GM18873 (cell line): ENCODE results near the gene MED29.
"Not testable (repeated sequence)": the region's sequence is repeated elsewhere in the genome, so short reads cannot be mapped to it uniquely, and the experiment has no call there.

ENCODE experiments used
- ATAC-seq: cut with Tn5 transposase; IDR thresholded peaks from one replicate; pipeline ENCODE4 v1.9.1; 2021; ENCODE audit warnings: mild to moderate bottlenecking, moderate library complexity, moderate number of reproducible peaks; ENCODE audit not compliant: unreplicated experiment, low FRiP score

MED29 gene

GRCh38 chr19:39369200-39369599 is 22.0 kb upstream of the MED29 start:
- ATAC-seq: no peak

DNA sequence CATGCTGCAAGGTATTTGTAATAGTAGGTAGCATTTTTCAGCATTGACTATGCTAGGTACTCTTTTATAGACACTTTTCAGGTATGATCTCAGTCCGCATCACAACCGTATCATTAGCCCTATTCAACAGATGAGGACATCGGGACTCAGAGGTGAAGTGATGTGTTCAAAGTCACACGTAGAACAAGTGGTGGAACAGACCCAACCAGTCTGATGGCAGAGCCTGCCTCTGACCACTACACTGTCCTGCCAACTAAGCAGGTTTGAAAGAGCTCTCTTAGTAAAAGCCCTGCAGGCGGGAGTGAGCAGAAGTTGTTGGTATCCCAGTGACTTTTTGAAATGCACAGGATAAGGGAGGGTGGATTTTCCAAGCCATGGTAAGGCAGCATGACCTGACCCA is 20.4 kb upstream of the MED29 start:
- ATAC-seq: no peak

- ATAC-seq: no peak
Observed at GRCh38 chr19:39372047-39372802, 19.0 kb upstream of the MED29 start.

- ATAC-seq: no peak
Observed at GRCh38 chr19:39372941-39373340, 18.2 kb upstream of the MED29 start.

DNA sequence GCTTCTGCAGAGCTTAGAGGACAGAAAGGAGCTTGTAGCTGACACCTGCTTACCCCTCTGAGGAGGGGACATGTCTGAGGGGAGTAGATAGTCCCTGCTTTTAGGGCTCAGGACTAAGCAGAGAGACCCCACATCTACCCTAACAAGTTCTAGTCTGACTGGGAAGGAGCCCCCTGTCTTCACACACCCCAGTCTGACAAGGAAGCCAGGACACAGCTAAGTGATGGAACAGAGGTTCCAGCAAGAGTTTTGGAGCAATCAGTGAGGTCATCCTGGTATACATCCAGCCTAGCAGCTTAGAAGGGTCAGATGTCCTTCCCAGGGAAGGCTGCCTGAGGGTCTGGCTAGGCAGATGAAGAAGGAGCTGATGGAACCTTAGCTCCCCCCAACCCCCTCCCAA is 15.2 kb upstream of the MED29 start:
- no peak for ATAC-seq

DNA sequence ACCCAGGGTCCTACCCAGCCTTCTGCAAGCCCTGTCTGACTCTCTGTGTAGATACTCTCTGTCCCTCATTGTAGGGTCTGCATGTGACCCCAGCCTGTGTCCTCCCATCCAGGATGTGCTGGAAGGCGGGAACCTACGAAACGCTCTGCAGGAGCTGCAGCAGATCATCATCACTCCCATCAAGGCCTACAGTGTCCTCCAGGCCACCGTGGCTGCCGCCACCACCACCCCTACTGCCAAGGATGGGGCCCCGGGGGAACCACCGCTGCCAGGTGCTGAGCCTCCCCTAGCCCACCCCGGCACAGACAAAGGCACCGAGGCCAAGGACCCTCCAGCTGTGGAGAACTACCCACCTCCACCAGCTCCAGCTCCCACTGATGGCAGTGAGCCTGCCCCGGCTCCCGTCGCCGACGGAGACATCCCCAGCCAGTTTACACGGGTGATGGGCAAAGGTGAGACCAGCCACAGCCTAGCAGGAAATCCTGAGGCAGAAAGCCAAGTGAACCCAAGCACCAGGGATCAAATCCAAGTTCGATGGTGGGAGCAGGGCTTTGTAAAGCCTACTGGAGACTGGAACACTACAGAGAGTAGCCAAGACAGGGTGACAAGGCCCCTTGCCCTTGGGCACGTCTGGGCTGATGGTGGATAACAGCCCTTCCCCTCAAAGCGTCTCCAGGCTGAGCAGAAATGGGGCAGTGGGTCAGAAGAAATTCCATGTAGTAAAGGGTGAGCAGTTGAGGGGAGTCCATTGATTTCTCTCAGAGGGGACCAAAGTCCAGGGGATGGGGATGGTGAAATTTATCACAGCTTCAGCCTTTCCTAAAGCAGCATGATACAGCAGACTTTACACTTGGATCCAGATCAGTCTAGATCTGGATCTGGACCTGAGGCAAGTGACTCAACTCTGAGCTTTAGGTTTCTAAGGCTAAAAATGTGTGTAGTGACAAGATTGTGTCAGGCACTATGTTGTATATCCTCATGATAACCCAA is 13.5 kb upstream of the MED29 start:
- ATAC-seq: no peak

- ATAC-seq: not testable (repeated sequence)
Observed at GRCh38 chr19:39379366-39379765, 11.8 kb upstream of the MED29 start.

GRCh38 chr19:39379865-39380396 is 11.2 kb upstream of the MED29 start:
- ATAC-seq: no peak

DNA sequence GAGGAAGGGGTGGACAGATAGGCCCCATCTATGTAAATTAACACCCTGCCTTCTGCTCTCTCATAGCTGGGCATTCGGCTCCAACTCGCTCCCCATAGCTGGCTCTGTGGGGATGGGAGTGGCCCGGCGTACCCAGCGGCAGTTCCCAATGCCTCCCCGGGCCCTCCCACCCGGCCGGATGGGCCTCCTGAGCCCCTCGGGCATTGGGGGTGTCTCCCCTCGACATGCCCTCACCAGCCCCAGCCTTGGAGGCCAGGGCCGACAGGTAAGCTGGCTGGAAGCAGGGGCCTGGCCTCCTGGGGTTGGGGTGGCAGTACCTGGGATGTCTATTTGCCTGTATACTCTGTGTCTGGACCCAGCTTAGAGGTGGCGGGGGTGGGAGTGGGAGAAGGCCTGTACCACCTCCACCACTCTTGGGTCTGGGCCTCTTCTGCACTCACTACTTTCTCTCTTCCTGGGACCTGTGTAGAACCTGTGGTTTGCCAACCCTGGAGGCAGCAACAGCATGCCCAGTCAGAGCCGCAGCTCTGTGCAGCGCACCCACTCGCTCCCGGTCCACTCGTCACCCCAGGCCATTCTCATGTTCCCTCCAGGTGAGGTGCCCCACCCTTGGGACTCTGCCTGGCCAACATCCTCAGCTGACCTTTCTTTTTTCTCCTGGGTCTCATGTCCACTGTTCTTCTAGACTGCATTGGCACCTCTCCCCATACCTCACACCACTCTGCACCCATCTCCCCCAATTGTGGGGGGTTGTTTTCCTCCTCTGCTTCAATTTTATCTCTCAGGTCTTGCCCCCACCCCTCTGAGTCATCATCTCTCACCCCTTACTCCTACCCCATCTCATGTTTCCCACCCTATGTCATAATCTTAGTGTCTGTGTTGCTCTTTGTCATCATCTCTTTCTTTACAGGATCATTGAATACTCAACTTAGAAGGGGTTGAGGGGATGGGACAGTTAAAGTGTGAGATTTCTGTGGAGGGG is 10.4 kb upstream of the MED29 start:
- ATAC-seq: no peak

DNA sequence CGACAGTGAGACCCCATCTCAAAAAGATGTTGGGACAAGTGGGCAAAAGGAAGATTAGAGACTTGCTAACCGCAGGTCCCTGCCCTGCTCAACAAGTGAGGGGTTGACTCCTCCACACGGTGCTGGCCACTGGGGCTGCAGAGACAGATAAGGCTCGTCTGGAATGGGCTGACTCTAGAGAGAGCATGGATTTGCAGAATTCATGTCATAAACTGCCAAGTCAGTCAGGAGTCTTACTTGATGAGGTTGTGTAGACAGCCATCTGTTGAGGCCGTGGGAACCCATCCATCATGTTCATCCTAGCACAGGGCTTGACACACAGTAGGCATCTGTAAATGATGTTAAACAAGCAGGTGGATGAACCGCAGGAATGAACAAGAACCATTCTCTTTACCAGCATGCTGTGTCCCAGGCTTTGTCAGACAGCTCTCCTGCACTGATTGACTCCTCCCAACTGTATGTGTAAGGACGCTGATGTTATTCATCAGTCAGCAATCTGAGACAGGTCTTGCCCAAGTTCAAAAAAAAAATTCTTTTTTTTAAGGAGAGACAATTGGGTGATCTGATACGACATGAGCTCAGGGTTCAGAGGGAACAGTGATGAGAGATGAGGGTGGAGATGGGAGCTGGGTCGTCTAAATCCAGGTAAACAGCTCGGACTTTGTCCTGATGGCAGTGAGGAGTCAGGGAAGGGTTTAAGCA is 9.1 kb upstream of the MED29 start:
- ATAC-seq: no peak

DNA sequence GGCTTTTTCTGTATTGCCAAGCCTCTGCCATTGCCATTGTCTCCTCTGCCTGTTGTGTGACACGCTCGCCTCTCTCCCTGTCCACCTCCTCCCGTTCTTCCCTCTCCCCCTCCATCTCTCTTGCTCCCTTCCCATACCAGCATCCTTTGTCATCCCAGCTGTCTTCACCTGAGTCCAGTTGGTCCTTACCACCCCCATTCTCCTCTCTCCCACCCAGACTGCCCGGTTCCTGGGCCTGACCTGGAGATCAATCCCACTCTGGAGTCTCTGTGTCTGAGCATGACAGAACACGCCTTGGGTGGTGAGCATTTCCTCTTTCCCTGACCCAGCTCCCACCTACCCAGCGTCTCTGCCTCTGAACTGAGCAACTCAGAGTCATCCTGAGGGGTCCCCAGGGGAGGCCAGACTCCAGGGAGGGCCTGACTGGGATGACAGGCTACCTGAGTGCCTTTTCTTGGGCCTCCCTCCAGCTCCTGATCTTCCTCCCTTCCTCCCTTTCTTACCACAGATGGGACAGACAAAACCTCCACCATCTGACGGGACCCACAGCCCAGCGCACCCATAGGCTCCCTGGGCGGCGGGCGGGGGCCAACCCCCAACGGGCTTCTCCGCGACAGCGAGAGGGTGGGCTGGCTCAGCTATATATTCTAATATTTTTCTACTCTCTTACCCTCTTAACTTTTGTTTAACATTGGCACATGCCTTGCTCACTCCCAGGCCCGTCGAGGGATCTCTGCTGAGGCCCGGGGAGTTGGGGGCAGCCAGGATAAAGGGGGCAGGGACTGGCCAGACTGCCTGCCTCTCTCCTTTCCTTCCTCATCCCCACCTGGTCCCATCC is 8.0 kb upstream of the MED29 start:
- no peak for ATAC-seq

- ATAC-seq: no peak
Observed at GRCh38 chr19:39384839-39385568, 6.2 kb upstream of the MED29 start.

DNA sequence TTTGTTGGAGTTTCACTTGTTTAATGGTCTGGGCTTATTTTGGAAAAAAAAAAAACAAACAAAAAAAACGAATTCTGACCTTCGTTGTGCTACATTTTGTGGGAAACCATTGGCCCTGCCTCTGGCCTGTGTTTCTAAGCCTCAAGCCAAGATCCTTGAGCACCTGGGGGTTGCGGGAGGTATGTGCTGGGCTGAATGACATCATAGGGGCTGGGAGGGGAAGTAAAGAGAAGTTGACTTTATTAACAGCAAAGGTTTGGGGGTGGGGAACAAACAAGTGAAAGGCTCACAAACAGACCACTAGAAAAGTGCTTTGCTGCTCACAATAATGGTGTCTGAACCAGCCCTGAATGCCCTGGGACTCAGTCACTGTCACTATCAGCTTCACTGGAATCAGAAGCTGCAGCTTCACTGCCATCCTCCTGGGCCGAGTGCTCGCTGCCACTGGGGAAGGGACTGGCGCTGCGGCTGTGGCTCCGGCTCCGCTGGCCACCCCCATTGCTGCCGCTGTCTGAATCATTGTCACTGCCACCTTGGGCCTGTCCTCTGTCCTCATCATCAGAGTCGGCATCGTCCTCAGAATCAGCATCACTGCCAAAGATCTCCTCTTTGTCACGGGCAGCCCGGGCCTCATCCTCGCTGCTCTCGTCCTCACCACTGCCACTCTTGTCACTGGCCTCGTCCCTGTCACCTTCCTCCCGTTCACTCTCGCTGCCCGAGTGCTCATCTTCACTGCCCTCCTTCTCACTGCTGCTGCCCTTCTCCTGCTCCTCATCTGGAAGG is 5.4 kb upstream of the MED29 start:
- ATAC-seq: no peak

GRCh38 chr19:39386557-39386956 is 4.6 kb upstream of the MED29 start:
- no peak for ATAC-seq

GRCh38 chr19:39388657-39389056 is 2.5 kb upstream of the MED29 start:
- no peak for ATAC-seq

- no peak for ATAC-seq
Observed at GRCh38 chr19:39389631-39390414, 1.4 kb upstream of the MED29 start.

- ATAC-seq: no peak
Observed at GRCh38 chr19:39390451-39390750, 777 bp upstream of the MED29 start.
